Measurements from ENCODE around the gene OPN5. TPM values are rescaled to one million over a fixed set of nuclear protein-coding genes. Genes with fewer than 3 reads are reported as not detected.

The OPN5 gene
- total RNA-seq, 1 donor from 2014 or later: not detected

DNA sequence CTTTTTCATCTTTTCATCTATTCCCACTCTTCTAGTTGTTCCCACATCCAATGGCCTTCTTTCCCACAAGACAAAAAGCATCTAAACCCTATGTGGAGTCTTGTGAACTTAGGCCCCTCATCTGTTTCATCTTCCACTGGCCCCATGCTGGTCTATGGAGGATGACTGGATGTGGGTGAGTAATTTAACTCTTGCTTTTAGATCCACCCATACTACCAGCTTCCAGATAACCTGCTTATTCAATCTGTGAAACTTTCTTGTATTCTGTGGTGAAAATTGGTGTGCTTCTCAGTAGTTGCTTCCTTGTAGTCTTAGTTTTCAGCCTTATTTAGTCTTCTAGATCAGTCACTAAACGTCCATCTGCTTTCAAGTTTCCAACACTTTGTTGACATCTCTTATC lies 64.9 kb downstream of the OPN5 start:
- Mint-ChIP-seq H3K27ac (no peak overlapping the region), H3K9me3 (no peaks in the 10 kb centered on the region), H3K4me3 (no peak overlapping the region), H3K4me1 (no peaks in the 10 kb centered on the region), H3K27me3 (peaks cover 2% of the 10 kb centered on the region), H3K36me3 (ENCODE audit: low read depth) (no peaks in the 10 kb centered on the region)
- DNase-seq (no peak), ATAC-seq (ENCODE audit: low read depth) (no peak)
- CTCF ChIA-PET: no interaction called here
- POLR2A ChIA-PET: no interaction called here
- TF ChIP-seq, protein P1, sequence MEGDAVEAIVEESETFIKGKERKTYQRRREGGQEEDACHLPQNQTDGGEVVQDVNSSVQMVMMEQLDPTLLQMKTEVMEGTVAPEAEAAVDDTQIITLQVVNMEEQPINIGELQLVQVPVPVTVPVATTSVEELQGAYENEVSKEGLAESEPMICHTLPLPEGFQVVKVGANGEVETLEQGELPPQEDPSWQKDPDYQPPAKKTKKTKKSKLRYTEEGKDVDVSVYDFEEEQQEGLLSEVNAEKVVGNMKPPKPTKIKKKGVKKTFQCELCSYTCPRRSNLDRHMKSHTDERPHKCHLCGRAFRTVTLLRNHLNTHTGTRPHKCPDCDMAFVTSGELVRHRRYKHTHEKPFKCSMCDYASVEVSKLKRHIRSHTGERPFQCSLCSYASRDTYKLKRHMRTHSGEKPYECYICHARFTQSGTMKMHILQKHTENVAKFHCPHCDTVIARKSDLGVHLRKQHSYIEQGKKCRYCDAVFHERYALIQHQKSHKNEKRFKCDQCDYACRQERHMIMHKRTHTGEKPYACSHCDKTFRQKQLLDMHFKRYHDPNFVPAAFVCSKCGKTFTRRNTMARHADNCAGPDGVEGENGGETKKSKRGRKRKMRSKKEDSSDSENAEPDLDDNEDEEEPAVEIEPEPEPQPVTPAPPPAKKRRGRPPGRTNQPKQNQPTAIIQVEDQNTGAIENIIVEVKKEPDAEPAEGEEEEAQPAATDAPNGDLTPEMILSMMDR (IDR thresholded peaks at IDR 0.05): no peak
- intact Hi-C loops (cut with micrococcal nuclease): no loop called here

DNA sequence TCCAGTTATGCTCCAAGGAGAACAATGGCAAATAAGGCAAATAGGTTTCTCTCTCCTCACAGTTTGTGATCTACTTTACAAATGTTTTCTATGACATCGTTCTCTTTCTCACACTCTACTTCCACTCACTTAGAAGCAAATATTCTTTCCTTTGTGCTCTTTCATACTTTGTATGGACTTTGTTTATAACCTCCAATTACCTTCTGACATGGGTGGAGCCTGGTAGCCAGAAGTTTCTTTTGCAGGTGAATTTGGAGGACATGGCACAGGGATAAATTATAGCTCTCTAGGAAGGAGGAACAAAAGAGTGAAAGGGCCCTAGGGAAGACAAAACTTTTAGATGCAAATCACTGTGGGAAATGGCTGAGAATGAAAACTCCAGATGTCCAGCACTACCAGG lies 69.3 kb downstream of the OPN5 start:
- DNase-seq: no peak
- TF ChIP-seq, protein P1 (IDR thresholded peaks at IDR 0.05): no peak
- ChIA-PET CTCF (no interaction called here), POLR2A (no interaction called here)
- no peaks in the 10 kb centered on the region for H3K36me3 Mint-ChIP-seq (ENCODE audit: low read depth)
- H3K27ac Mint-ChIP-seq: no peak overlapping the region
- intact Hi-C loops (cut with micrococcal nuclease): no loop called here
- H3K27me3 Mint-ChIP-seq: no peaks in the 10 kb centered on the region
- ATAC-seq (ENCODE audit: low read depth): no peak
- no peaks in the 10 kb centered on the region for H3K9me3 Mint-ChIP-seq
- H3K4me1 Mint-ChIP-seq: no peaks in the 10 kb centered on the region
- H3K4me3 Mint-ChIP-seq: no peak overlapping the region

DNA sequence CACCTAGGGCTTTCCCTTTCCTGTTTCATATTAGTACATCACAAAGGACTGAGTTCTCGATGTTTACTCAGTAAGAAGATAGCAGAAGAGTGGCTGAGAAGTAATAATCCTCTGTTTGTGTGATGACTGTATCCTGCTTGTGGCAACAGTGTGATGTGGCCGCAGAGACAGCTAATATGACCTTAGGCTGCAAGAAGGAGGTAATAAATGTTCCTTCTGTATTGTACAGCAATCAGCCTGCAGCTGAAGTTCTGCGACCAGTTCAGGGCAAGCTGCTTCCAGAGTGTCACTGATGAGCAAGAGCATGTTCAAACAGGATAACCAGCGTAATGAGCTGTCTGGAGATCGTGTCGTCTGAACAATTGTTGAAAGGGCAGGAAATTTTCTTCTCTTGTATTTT lies 70.9 kb downstream of the OPN5 start:
- ChIA-PET CTCF (no interaction called here), POLR2A (no interaction called here)
- Mint-ChIP-seq H3K4me1 (no peaks in the 10 kb centered on the region), H3K27me3 (peaks cover 2% of the 10 kb centered on the region), H3K4me3 (no peak overlapping the region), H3K9me3 (no peaks in the 10 kb centered on the region), H3K27ac (no peak overlapping the region), H3K36me3 (ENCODE audit: low read depth) (no peaks in the 10 kb centered on the region)
- DNase-seq (no peak), ATAC-seq (ENCODE audit: low read depth) (no peak)
- intact Hi-C loops (cut with micrococcal nuclease): no loop called here
- TF ChIP-seq, protein P1 (IDR thresholded peaks at IDR 0.05): no peak

DNA sequence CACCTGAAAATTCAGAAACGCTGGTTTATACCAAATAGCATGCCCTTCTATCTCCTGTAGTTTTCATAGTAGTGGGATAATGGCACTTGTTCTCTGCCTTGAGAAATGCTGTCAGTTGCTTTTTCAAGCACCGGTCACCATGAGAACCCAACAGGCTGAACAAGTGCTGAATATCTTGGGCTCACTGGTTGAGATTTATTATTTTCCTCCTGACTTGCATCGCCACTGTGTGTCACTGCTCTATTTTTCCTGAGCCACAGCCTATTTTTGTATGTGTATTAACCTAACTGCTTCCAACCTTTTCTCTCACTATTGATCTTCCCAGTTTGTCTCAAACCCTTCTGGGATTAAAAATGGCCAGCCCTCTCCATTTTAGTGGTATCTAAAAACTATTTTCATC lies 71.9 kb downstream of the OPN5 start:
- CTCF ChIA-PET: no interaction called here
- DNase-seq: no peak
- no peak overlapping the region for H3K4me3 Mint-ChIP-seq
- H3K27ac Mint-ChIP-seq: no peak overlapping the region
- H3K36me3 Mint-ChIP-seq (ENCODE audit: low read depth): no peaks in the 10 kb centered on the region
- peaks cover 2% of the 10 kb centered on the region for H3K27me3 Mint-ChIP-seq
- POLR2A ChIA-PET: no interaction called here
- no peaks in the 10 kb centered on the region for H3K4me1 Mint-ChIP-seq
- TF ChIP-seq, protein P1 (IDR thresholded peaks at IDR 0.05): no peak
- intact Hi-C loops (cut with micrococcal nuclease): no loop called here
- H3K9me3 Mint-ChIP-seq: no peaks in the 10 kb centered on the region
- ATAC-seq (ENCODE audit: low read depth): no peak

DNA sequence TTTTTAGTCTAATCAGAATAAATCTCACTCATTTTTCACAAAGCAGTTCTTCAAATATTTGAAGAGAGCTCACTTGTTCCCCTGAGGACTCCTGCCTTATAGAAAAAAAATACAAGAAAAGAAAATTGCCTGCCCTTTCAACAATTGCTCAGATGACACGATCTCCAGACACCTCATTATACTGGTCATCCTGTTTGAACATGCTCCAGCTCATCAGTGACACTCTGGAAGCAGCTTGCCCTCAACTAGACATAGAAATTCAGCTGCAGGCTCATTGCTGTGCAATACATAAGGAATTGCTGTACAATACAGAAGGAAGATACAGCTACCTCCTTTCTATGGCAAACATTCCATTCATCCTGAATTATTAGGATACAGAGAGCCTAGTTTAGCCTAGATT lies 73.1 kb downstream of the OPN5 start:
- TF ChIP-seq, protein P1 (IDR thresholded peaks at IDR 0.05): no peak
- Mint-ChIP-seq H3K36me3 (ENCODE audit: low read depth) (no peaks in the 10 kb centered on the region), H3K27me3 (peaks cover 2% of the 10 kb centered on the region), H3K4me3 (no peak overlapping the region), H3K9me3 (no peaks in the 10 kb centered on the region), H3K27ac (no peak overlapping the region), H3K4me1 (no peaks in the 10 kb centered on the region)
- intact Hi-C loops (cut with micrococcal nuclease): no loop called here
- no peak for ATAC-seq (ENCODE audit: low read depth)
- ChIA-PET CTCF (no interaction called here), POLR2A (no interaction called here)
- DNase-seq: no peak

Data from activated B cell treated with CpG ODN at 0.5 μM for 24 hours (primary cell).